GM19193 (cell line): ENCODE results near the gene BTNL2.

Experiments
- POLR2A ChIP-seq: IDR thresholded peaks from 4 replicates; pipeline ENCODE4 v1.6.1; 2011; ENCODE audit not compliant: insufficient read depth, insufficient read length; ENCODE audit errors: extremely low read depth

The BTNL2 gene

GRCh38 chr6:32396028-32396427 is 11.0 kb downstream of the BTNL2 start:
- no peak for TF ChIP-seq POLR2A

DNA sequence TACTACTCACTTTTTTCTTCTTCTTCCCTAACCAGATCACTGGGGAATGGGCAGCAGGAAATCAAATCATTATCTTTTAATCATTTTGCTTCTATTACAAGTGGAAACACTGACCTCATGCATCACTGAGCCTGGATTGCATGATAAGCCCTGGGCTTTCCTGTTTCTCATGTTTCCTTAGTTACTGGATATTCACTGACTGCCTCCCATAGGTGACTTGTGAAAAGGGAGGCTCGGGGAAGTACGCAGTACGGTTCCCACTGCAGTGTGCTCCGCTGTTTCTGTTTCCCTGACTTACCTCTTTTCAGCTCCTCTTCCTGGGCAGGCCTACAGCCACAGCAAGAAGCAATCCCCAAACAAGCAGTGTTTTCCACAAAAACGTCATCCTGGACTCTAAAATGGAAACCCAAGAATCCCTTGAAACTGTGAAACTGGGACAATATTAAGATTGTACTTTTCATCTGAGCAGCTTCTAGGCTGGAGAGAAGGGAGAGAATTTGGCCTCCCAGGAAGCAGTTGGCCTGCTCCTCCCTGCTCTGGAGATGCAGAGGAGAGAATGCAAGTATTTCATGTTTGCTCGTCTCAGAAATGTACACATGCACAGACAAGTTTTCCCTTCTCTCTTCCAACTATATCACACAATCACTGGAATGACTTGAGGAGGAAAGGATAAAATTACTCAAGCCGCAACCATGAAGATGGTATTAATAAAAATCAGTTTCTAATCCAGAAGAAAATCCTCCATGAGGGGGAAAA is 13.1 kb downstream of the BTNL2 start:
- no peak for TF ChIP-seq POLR2A

GRCh38 chr6:32391505-32391904 is 15.5 kb downstream of the BTNL2 start:
- TF ChIP-seq POLR2A: no peak

GRCh38 chr6:32387589-32388340 is 19.2 kb downstream of the BTNL2 start:
- no peak for TF ChIP-seq POLR2A

GRCh38 chr6:32386040-32386439 is 20.9 kb downstream of the BTNL2 start:
- TF ChIP-seq POLR2A: no peak

DNA sequence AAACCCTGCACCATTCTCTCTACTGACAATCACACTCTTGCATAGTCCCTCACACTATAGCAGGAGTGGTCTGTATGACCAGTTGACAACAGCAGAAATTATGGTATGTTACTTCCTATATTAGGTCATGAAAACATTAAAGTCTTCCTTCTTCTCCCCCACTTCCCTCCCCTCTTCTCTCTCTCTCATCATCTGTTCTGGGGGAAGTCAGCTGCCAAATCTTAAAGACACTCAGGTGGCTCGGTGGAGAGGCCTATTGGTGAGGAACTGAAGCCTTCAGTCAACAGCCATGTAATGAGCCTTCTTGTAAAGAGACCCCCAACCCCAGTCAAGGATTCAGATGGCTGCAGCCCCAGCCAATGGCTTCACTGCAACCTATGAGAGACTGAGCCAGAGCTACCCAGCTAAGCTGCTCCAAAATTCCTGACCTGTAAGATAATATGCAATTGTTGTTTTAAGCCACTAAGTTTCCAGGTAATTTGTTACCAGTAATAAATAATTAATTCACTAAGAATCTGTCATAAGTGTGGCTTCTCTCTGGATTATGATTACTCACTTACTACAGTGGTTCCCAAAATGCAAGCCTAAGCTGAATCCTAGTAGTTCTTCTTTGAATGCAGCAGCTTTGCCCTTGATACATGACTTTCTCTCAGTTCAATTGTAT is 24.1 kb downstream of the BTNL2 start:
- no peak for TF ChIP-seq POLR2A

DNA sequence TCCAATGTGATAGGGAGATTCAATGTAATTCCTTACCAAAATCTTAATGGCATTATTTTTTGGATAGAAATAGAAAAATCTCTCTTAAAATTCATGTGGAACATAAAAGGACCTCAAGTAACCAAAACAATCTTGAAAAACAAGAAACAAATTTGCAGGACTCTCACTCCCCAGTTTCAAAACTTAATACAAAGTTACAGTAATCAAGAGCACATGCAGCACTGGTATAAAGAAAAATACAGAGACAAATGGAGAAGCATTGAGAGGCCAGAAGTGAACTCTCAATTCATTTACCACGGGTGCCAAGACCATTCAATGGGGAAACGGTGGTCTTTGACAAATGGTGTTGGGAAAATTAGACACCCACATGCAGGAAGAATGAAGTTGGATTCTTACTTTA is 27.4 kb downstream of the BTNL2 start:
- TF ChIP-seq POLR2A: no peak

- TF ChIP-seq POLR2A: no peak
Observed at GRCh38 chr6:32375739-32376529, 31.0 kb downstream of the BTNL2 start.

DNA sequence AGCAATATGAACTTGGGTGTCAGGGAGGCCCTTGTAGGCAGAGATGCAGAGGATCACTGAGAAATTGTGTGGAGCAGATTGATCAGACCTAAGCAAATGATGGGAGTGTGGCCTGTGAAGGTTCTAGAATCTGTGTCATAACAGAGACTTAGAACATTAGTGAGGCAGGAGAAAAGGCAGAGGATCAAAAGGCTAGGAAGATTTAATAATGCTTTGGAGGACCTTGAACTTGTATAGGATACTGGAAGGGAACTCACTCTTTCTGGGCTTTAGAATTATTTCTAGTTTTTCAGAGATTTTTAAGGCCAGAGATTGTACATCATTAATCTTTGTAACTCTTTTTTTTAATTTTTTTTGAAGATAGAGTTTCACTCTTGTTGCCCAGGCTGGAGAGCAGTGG is 35.2 kb downstream of the BTNL2 start, which contains the start of gene TSBP1:
Gene TSBP1, minus strand, starts transcription at position 101 of the 400 bp plus-strand sequence. CDS start 197 bp downstream, outside the sequence.
- TF ChIP-seq POLR2A: no peak

- TF ChIP-seq POLR2A: no peak
Observed at GRCh38 chr6:32371229-32371628, 35.8 kb downstream of the BTNL2 start.

GRCh38 chr6:32370505-32370904 is 36.5 kb downstream of the BTNL2 start:
- TF ChIP-seq POLR2A: no peak

GRCh38 chr6:32369660-32370059 is 37.3 kb downstream of the BTNL2 start:
- TF ChIP-seq POLR2A: no peak

DNA sequence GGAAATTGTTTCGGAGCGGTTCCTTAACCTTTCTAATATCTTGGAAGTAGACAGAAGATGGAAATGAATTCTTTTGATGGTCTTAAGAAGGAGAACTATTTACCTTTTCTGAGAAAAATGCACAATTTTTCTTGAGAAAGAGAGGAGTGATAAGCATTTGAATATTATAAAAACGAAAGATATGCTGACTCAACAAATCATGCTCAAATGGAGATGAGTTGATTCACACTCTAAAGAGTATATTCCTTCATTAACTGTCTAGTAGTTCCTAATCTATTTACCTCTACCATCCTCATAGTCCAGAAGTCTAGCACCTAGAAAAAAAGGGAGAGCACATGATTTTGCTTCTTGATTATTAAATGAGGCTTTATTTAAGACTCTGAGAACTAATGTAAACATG is 39.3 kb downstream of the BTNL2 start:
- no peak for TF ChIP-seq POLR2A

DNA sequence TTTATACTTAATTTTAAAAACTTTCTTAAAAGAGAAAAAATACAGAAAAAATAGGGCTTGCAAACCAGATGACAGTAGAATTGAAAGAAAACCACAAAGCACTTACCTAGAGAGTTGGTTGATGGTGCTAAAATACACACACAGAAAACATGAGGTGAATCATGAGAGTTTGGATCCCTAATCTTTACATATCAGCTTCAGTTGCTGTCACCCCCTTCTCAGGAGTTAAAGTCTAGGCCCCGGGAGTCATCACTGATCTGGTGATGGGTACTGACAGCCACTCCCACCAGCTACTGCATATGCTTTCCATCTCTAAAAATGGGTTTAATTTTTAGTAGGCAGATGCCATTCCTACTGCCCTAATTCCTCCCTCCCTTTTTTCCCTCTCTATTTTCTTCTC is 52.0 kb downstream of the BTNL2 start:
- no peak for TF ChIP-seq POLR2A

DNA sequence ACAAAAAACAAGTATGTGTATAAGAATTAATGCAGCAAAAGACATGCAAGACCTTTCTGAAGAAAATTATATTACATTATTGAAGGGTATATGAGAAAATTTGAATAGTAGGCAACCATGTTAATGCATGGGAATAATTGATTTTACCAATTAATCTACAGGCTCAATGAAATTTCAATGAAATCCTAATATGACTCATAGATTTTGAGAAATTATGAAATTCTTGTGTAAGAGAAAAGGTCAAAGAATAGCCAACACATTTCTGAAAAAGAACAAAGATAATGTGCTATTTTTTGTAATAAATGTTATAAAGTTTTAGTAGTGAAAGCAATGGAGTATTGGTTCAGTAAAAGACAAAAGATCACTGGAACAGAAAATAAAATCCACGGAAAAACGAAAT is 53.6 kb downstream of the BTNL2 start:
- no peak for TF ChIP-seq POLR2A
